HCT116 (cell line): ENCODE results near the gene RBP4. TPM values are rescaled to one million over a fixed set of nuclear protein-coding genes. Genes with fewer than 3 reads are reported as not detected.

Experiments used
- ATAC-seq: fragments of 200-7000 bp; cut with Tn5 transposase; 2 replicates; pipeline ENCODE4 v1.9.1; 2020; ENCODE audit warnings: mild to moderate bottlenecking, moderate library complexity
- BruUV-seq: library from RNA; stranded (reverse); fragments of 400-500 nt; replicated peaks from 2 replicates; lab custom pipeline; 2021; lab: Mats Ljungman, UMichigan
- CTCF ChIA-PET: fragments of 300-600 bp; sonication (Branson Sonifier 250); formaldehyde crosslinking; loops from one replicate; lab custom pipeline; 2021; ENCODE audit warnings: antibody characterized with exemption; lab: Charles Lee
- POLR2A ChIA-PET: fragments of 300-600, 350-600 bp; sonication (Branson Sonifier 250); formaldehyde crosslinking; loops from one replicate; lab custom pipeline; 2021; ENCODE audit warnings: antibody characterized with exemption; lab: Charles Lee
- RAD21 ChIA-PET, 2 experiments: fragments of 300-600 bp; sonication (Branson Sonifier 250); formaldehyde crosslinking; loops; one replicate each; lab custom pipeline; 2023; ENCODE audit warnings: low total read pairs in 2 of 2; ENCODE audit not compliant: uncharacterized antibody in 2 of 2, unreplicated experiment in 2 of 2, low non-redundant PET in 1 of 2; lab: Charles Lee
- DNase-seq: peaks from one replicate; pipeline ENCODE4 v3.0.0-alpha.2; 2010; ENCODE audit warnings: low read depth, low spot score
- H2AFZ ChIP-seq: fragments of 200-600 bp; shearing (Covaris generic), sonication (generic); 2 replicates; pipeline ENCODE4 v1.6.1; 2017; ENCODE audit warnings: low read depth, mixed run types, mixed read lengths, antibody characterized with exemption, low read length; ENCODE audit not compliant: poor library complexity, severe bottlenecking
- H3K27ac ChIP-seq: 2 replicates; pipeline ENCODE4 v1.5.1; 2012; ENCODE audit warnings: low read depth, low read length
- H3K27me3 ChIP-seq: fragments of 200-600 bp; sonication (generic); 2 replicates; pipeline ENCODE4 v1.6.1; 2016; ENCODE audit warnings: mixed run types, low read length, mixed read lengths; ENCODE audit not compliant: insufficient read depth
- H3K36me3 ChIP-seq, 2 experiments: fragments of 200-500 bp in 1 of 2; fragments of 200-600 bp in 1 of 2; sonication (Bioruptor generic) in 1 of 2; sonication (generic) in 1 of 2; 2 replicates each; pipeline versions ENCODE4 v1.5.1 to v1.6.1; 2014 to 2016; ENCODE audit warnings: low read length in 2 of 2, inconsistent platforms in 1 of 2, mixed read lengths in 1 of 2, mixed run types in 1 of 2; ENCODE audit not compliant: insufficient read depth in 2 of 2, control insufficient read depth in 1 of 2
- H3K4me1 ChIP-seq, 2 experiments: fragments of 200-600 bp in 1 of 2; sonication (generic) in 1 of 2; 2 replicates each; pipeline versions ENCODE4 v1.5.1 to v1.6.1; 2012 to 2017; ENCODE audit warnings: low read length in 2 of 2, inconsistent platforms in 1 of 2, mild to moderate bottlenecking in 1 of 2, mixed read lengths in 1 of 2, mixed run types in 1 of 2, moderate library complexity in 1 of 2; ENCODE audit not compliant: insufficient read depth in 2 of 2, control insufficient read depth in 1 of 2
- H3K4me2 ChIP-seq: fragments of 200-600 bp; sonication (generic); 2 replicates; pipeline ENCODE4 v1.6.1; 2017; ENCODE audit warnings: mixed run types, low read length, mixed read lengths
- H3K4me3 ChIP-seq, 2 experiments: fragments of 200-600 bp in 1 of 2; sonication (generic) in 1 of 2; replicated peaks in 1 of 2; 2 replicates each; pipeline ENCODE4 v1.5.1; 2011 to 2016; ENCODE audit warnings: low read length in 2 of 2, control low read depth in 1 of 2, low read depth in 1 of 2, mild to moderate bottlenecking in 1 of 2, mixed read lengths in 1 of 2, mixed run types in 1 of 2
- H3K79me2 ChIP-seq: fragments of 200-600 bp; sonication (generic); 2 replicates; pipeline ENCODE4 v1.6.1; 2017; ENCODE audit warnings: mild to moderate bottlenecking, mixed run types, low read length, moderate library complexity, mixed read lengths; ENCODE audit not compliant: insufficient read depth
- H3K9ac ChIP-seq: fragments of 200-600 bp; sonication (generic); 2 replicates; pipeline ENCODE4 v1.6.1; 2016; ENCODE audit warnings: low read length, mixed read lengths
- H3K9me2 ChIP-seq: fragments of 200-600 bp; sonication (generic), shearing (Covaris generic); 2 replicates; pipeline ENCODE4 v1.6.1; 2017; ENCODE audit warnings: mixed run types, mild to moderate bottlenecking, moderate library complexity; ENCODE audit not compliant: insufficient read depth
- H3K9me3 ChIP-seq, 2 experiments: fragments of 200-500 bp in 1 of 2; fragments of 200-600 bp in 1 of 2; sonication (Bioruptor generic) in 1 of 2; sonication (generic) in 1 of 2; 2 replicates each; pipeline ENCODE4 v1.6.1; 2014 to 2017; ENCODE audit warnings: low read length in 2 of 2, mixed read lengths in 2 of 2, inconsistent platforms in 1 of 2, low read depth in 1 of 2, mild to moderate bottlenecking in 1 of 2, mixed run types in 1 of 2, moderate library complexity in 1 of 2; ENCODE audit not compliant: control insufficient read depth in 1 of 2, insufficient read depth in 1 of 2
- H4K20me1 ChIP-seq: fragments of 200-600 bp; sonication (generic), shearing (Covaris generic); 2 replicates; pipeline ENCODE4 v1.6.1; 2017; ENCODE audit warnings: mixed run types, mild to moderate bottlenecking, moderate library complexity; ENCODE audit not compliant: insufficient read depth
- CBX3 ChIP-seq: IDR thresholded peaks from 2 replicates; pipeline ENCODE4 v1.6.1; 2012; ENCODE audit warnings: low read depth
- EGR1 ChIP-seq: IDR thresholded peaks from 2 replicates; pipeline ENCODE4 v1.6.1; 2012; ENCODE audit warnings: low read depth
- EZH2 ChIP-seq: fragments of 200-600 bp; sonication (generic); IDR thresholded peaks from 2 replicates; pipeline ENCODE4 v1.6.1; 2017; ENCODE audit warnings: antibody characterized with exemption, mixed run types
- JUND ChIP-seq: IDR thresholded peaks from 2 replicates; pipeline ENCODE4 v1.6.1; 2012
- POLR2A ChIP-seq: IDR thresholded peaks from 2 replicates; pipeline ENCODE4 v1.7.0; 2011; ENCODE audit warnings: borderline replicate concordance; ENCODE audit not compliant: insufficient read depth, insufficient read length; ENCODE audit errors: extremely low read depth
- POLR2AphosphoS5 ChIP-seq: IDR thresholded peaks from 2 replicates; pipeline ENCODE4 v1.6.1; 2011; ENCODE audit warnings: mild to moderate bottlenecking, low read depth, low read length, moderate library complexity
- SP1 ChIP-seq: IDR thresholded peaks from 2 replicates; pipeline ENCODE4 v1.6.1; 2012; ENCODE audit warnings: low read depth
- SRF ChIP-seq: IDR thresholded peaks from 2 replicates; pipeline ENCODE4 v1.6.1; 2012; ENCODE audit warnings: low read depth
- ZNF274 ChIP-seq: fragments of 200-500 bp; sonication (Bioruptor generic); IDR thresholded peaks from 2 replicates; pipeline ENCODE4 v1.6.1; 2014; ENCODE audit warnings: mild to moderate bottlenecking, low read depth, low read length, inconsistent platforms
- intact Hi-C: fragments of 100-400 bp; cut with micrococcal nuclease; formaldehyde crosslinking; loops from 2 replicates; pipeline ENCODE4 v1.10.0; 2022
- total RNA-seq: library from RNA; stranded (reverse); gene quantifications from one replicate; pipeline ENCODE4 v1.2.1, GENCODE V29; 2021; ENCODE audit not compliant: unreplicated experiment
- TF ChIP-seq, protein P1 (sequence below), 3 experiments: fragments of 200-600 bp in 1 of 3; sonication (generic) in 1 of 3; IDR thresholded peaks in 2 of 3; conservative IDR thresholded peaks in 1 of 3; 2 replicates each; pipeline ENCODE4 v1.5.1; 2012 to 2017; ENCODE audit warnings: low read depth in 2 of 3, low read length in 2 of 3, antibody characterized with exemption in 1 of 3, borderline replicate concordance in 1 of 3, control low read depth in 1 of 3, mild to moderate bottlenecking in 1 of 3, mixed read lengths in 1 of 3, mixed run types in 1 of 3, moderate library complexity in 1 of 3; ENCODE audit not compliant: insufficient read depth in 1 of 3
- TF ChIP-seq, protein P2 (sequence below): IDR thresholded peaks from 2 replicates; pipeline ENCODE4 v1.6.1; 2012; ENCODE audit warnings: low read depth
- TF ChIP-seq, protein P3 (sequence below): IDR thresholded peaks from 2 replicates; pipeline ENCODE4 v1.6.1; 2012

RBP4 gene
- total RNA-seq, 1 experiment from 2014 or later = 2.4 TPM

DNA sequence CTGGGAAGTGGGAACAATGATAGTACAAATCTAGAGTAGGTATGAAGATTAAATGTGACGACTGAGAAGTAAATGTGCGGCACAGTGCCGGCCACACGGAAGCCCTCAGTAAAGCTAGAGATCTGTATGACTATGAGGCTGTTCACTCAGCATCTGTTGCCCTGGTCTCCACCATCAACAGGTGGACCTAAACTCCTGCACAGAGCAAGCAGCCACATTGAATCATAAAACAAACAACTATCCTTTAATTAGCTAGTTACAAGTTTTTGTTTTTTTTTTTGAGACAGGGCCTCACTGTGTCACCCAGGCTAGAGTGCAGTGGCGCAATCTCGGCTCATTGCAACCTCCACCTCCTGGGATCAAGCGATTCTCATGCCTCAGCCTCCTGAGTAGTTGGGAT, 16.6 kb downstream of the RBP4 start:
- peaks cover 0 to 2% of the 10 kb centered on the region in 2 experiments; a peak in 2 of 4 replicates for H3K4me1 ChIP-seq
- ATAC-seq (no peak), DNase-seq (no peak)
- H3K9me2 ChIP-seq = no peaks in the 10 kb centered on the region
- peaks cover 0 to 4% of the 10 kb centered on the region in 2 experiments; a peak in 1 of 4 replicates for H3K9me3 ChIP-seq
- ChIA-PET RAD21 (no interaction called here), POLR2A (no interaction called here), CTCF (interaction anchor here (1.6 kb wide), 1 partner anchor 30 kb away, joined by 3 read pairs; no protein-coding TSS in a partner anchor)
- TF ChIP-seq EGR1 (no peak), CBX3 (no peak), EZH2 (no peak), ZNF274 (no peak), POLR2AphosphoS5 (no peak), POLR2A (no peak), SRF (no peak), SP1 (no peak), JUND (no peak)
- TF ChIP-seq, protein P1, sequence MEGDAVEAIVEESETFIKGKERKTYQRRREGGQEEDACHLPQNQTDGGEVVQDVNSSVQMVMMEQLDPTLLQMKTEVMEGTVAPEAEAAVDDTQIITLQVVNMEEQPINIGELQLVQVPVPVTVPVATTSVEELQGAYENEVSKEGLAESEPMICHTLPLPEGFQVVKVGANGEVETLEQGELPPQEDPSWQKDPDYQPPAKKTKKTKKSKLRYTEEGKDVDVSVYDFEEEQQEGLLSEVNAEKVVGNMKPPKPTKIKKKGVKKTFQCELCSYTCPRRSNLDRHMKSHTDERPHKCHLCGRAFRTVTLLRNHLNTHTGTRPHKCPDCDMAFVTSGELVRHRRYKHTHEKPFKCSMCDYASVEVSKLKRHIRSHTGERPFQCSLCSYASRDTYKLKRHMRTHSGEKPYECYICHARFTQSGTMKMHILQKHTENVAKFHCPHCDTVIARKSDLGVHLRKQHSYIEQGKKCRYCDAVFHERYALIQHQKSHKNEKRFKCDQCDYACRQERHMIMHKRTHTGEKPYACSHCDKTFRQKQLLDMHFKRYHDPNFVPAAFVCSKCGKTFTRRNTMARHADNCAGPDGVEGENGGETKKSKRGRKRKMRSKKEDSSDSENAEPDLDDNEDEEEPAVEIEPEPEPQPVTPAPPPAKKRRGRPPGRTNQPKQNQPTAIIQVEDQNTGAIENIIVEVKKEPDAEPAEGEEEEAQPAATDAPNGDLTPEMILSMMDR (IDR thresholded peaks at IDR 0.05 in 2 of 3, conservative IDR thresholded peaks at IDR 0.05 in 1 of 3; ENCODE audit: borderline replicate concordance in 1 of 3, insufficient read depth in 1 of 3, low read depth in 2 of 3, low read length in 2 of 3) = no peak
- TF ChIP-seq, protein P2, sequence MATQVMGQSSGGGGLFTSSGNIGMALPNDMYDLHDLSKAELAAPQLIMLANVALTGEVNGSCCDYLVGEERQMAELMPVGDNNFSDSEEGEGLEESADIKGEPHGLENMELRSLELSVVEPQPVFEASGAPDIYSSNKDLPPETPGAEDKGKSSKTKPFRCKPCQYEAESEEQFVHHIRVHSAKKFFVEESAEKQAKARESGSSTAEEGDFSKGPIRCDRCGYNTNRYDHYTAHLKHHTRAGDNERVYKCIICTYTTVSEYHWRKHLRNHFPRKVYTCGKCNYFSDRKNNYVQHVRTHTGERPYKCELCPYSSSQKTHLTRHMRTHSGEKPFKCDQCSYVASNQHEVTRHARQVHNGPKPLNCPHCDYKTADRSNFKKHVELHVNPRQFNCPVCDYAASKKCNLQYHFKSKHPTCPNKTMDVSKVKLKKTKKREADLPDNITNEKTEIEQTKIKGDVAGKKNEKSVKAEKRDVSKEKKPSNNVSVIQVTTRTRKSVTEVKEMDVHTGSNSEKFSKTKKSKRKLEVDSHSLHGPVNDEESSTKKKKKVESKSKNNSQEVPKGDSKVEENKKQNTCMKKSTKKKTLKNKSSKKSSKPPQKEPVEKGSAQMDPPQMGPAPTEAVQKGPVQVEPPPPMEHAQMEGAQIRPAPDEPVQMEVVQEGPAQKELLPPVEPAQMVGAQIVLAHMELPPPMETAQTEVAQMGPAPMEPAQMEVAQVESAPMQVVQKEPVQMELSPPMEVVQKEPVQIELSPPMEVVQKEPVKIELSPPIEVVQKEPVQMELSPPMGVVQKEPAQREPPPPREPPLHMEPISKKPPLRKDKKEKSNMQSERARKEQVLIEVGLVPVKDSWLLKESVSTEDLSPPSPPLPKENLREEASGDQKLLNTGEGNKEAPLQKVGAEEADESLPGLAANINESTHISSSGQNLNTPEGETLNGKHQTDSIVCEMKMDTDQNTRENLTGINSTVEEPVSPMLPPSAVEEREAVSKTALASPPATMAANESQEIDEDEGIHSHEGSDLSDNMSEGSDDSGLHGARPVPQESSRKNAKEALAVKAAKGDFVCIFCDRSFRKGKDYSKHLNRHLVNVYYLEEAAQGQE = no peak
- TF ChIP-seq, protein P3, sequence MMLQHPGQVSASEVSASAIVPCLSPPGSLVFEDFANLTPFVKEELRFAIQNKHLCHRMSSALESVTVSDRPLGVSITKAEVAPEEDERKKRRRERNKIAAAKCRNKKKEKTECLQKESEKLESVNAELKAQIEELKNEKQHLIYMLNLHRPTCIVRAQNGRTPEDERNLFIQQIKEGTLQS = no peak
- intact Hi-C loops = no loop called here
- no peak overlapping the region for H3K27ac ChIP-seq
- H3K27me3 ChIP-seq = no peaks in the 10 kb centered on the region
- H3K4me3 ChIP-seq = no peak overlapping the region
- H3K79me2 ChIP-seq = no peaks in the 10 kb centered on the region
- no peak overlapping the region for H3K9ac ChIP-seq
- no peak overlapping the region for H3K4me2 ChIP-seq
- no peaks in the 10 kb centered on the region for H4K20me1 ChIP-seq
- H3K36me3 ChIP-seq = no peaks in the 10 kb centered on the region
- H2AFZ ChIP-seq = no peak overlapping the region
- no TSS peak for BruUV-seq
